ENCODE measurements around the gene ZNF628.

- TF ChIP-seq CTCF (IDR thresholded peaks at IDR 0.05; ENCODE audit: insufficient read depth, low read length) (no peak), POLR2AphosphoS5 (IDR thresholded peaks at IDR 0.05; ENCODE audit: low read depth) (no peak), REST (IDR thresholded peaks at IDR 0.05; ENCODE audit: insufficient replicate concordance, low read depth) (no peak)
These were observed 23.6 kb upstream of the ZNF628 start for GRCh38 chr19:55452749-55453346.

Data from HL-60 (cell line).